Measurements from ENCODE around the gene IL7R.

DNA sequence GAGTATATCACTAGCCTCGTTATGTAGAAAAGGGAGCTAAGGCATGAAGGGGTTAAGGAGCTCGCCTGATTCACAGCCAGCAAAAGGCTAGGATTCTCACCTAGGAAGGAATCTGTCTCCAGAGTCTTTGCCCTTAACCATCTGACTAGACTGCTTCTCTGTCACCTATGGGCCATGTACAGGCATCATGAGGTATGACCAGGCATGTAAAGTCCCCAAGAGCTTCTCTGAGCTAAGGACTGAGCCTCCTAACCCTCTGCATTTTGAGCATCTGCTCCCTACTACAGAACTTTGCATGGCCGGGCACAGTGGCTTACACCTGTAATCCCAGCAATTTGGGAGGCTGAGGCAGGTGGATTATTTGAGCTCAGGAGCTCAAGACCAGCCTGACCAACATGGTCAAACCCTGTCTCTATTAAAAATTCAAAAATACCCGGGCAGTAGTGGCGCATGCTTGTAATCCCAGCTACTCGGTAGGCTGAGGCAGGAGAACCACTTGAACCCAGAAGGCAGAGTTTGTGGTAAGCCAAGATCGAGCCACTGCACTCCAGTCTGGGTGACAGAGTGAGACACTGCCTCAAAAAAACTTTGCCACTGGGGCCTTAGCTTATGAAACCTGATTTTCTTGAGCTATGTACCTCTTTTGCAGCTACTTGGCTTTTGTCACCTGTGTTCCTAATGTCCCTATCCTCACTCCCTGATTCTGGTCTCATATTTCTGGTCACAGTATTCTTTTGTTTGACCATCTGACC is 33.2 kb upstream of the IL7R start:
- TF ChIP-seq CTCF (IDR thresholded peaks at IDR 0.05) = no peak
- TF ChIP-seq POLR2AphosphoS5 (IDR thresholded peaks at IDR 0.05) = no peak
- TF ChIP-seq POLR2A (IDR thresholded peaks at IDR 0.05) = no peak

Data from breast epithelium (tissue), 3 donors.